ENCODE data around the gene NFASC.

The NFASC gene

DNA sequence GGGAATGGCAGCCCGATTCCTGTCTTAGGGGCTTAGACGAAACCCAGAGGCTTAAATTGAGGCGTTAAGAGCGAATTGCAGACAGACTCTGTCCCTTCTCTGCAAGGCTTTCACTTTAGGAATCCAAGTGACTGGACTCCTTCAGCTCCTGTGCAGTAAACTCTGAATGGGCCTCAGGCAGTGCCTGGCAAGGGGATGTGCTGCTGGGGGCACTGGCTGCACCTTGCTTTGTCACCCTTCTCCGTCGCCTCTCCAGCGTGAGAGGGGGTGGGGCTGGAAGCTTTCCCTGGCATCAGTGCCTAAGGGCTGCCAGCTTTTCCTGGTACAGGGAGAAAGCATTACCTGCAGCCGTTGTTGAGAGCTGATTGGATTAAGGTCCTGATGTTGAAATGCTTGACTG, 39.9 kb upstream of the NFASC start:
- TF ChIP-seq, protein P1, sequence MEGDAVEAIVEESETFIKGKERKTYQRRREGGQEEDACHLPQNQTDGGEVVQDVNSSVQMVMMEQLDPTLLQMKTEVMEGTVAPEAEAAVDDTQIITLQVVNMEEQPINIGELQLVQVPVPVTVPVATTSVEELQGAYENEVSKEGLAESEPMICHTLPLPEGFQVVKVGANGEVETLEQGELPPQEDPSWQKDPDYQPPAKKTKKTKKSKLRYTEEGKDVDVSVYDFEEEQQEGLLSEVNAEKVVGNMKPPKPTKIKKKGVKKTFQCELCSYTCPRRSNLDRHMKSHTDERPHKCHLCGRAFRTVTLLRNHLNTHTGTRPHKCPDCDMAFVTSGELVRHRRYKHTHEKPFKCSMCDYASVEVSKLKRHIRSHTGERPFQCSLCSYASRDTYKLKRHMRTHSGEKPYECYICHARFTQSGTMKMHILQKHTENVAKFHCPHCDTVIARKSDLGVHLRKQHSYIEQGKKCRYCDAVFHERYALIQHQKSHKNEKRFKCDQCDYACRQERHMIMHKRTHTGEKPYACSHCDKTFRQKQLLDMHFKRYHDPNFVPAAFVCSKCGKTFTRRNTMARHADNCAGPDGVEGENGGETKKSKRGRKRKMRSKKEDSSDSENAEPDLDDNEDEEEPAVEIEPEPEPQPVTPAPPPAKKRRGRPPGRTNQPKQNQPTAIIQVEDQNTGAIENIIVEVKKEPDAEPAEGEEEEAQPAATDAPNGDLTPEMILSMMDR (IDR thresholded peaks at IDR 0.05; ENCODE audit: insufficient read depth, low read depth, low read length, missing control alignments): no peak
- H3K4me3 ChIP-seq (ENCODE audit: low read depth, low read length): no peak overlapping the region
- no peak for DNase-seq (ENCODE audit: low read depth)

DNA sequence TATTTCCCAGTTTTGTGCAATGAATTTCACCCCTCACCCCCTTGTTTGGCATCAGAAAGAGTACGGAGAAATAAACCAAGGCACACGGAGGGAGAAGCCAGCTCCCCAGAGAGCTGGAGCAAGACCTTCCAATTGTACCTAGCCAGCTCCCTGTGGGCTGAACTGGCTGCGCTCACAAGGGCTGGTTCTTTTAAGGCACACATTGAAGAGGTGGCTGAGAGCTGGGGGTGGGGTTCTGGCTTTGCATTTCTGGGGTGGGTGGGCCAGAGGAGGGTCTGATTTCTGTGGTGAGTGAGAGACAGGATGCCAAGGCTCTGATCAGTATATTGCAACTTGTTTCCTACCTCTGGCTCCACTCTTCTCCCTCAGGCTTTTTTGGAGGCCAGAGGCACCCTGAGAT, 39.5 kb upstream of the NFASC start:
- TF ChIP-seq, protein P1 (IDR thresholded peaks at IDR 0.05; ENCODE audit: insufficient read depth, low read depth, low read length, missing control alignments): no peak

DNA sequence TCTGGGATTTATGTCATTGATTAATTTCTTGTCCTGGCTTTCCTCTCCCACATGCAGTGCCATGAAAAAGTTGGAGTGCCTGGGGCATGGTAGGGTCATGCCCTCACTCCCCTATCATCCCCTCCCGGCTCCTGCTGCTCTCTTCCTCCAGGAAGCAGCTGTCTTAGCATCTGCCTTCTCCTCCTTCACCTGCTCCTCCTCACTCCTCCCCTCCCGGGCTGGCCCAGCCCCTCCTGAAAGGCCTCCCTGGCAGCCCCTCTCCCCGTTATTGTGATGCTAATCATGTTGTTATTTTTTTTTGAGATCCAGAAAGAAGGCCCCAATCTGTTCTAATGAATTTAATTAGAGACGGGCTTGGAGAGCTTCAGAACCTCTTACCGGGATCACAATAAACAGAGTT, 36.3 kb upstream of the NFASC start:
- no peak overlapping the region for H3K4me3 ChIP-seq (ENCODE audit: low read depth, low read length)
- no peak for DNase-seq (ENCODE audit: low read depth)
- TF ChIP-seq, protein P1 (IDR thresholded peaks at IDR 0.05; ENCODE audit: insufficient read depth, low read depth, low read length, missing control alignments): no peak

More for the DNA sequence above, 39.5 kb upstream of the NFASC start:
- no peak for DNase-seq (ENCODE audit: low read depth)
- H3K4me3 ChIP-seq (ENCODE audit: low read depth, low read length): no peak overlapping the region

DNA sequence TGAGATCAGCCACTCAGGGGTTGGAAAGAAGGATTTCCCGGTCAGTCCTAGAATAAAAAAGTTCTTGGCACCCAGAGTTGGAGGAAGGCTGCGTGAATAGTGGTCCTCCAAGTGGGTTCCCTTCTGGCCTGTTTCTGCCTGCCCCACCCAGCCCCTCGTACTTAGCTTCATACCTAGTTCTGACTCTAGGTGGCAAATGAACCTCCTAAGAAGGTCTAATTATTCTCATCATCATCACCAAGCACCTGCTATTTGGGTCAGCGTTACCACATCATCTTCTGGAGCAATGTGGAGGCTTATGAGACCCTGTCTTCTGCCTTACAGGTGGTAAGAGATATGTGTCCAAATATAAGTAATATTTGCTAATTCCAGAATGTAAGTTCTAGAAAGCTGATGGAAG, 35.9 kb upstream of the NFASC start:
- DNase-seq (ENCODE audit: low read depth): no peak
- no peak overlapping the region for H3K4me3 ChIP-seq (ENCODE audit: low read depth, low read length)
- TF ChIP-seq, protein P1 (IDR thresholded peaks at IDR 0.05; ENCODE audit: insufficient read depth, low read depth, low read length, missing control alignments): no peak

DNA sequence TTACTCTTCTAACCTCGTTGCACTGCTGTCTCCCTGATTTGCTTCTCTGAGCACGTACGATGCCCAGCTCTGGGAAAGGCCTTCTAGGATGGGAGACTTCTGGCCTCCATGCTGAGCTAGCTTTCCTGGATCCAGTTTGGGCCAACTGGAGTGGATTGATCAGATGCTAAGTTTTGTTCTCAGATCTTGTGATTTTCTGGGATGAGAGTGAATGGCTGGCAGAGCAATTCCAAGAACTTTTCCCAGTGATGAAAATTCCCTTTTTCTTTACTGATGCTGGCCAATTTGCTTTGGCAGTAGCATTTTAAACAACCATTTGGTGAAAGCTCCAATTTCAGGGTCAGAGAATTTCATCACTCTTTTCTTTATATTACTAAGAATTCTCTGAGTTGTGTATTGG, 34.9 kb upstream of the NFASC start:
- no peak overlapping the region for H3K4me3 ChIP-seq (ENCODE audit: low read depth, low read length)
- no peak for DNase-seq (ENCODE audit: low read depth)
- TF ChIP-seq, protein P1 (IDR thresholded peaks at IDR 0.05; ENCODE audit: insufficient read depth, low read depth, low read length, missing control alignments): no peak

DNA sequence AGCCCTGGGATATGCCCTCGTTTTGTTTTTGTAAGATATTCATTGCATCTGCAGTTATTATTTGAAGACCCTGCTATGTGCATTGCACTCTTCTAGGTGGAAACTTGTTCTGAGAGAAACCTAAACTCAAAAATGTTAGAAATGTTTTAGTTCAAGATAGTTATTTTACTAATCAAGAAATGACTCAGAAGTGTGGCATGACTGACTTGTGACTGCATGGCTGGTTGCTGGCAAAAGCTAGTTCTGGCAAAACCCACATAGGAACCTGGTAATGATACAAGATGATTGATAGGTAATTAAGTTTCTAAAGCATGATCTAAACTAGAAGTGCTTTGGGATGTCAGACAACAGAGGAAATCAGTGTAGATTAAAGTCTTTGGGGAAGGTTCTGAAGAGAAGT, 33.8 kb upstream of the NFASC start:
- no peak overlapping the region for H3K4me3 ChIP-seq (ENCODE audit: low read depth, low read length)
- TF ChIP-seq, protein P1 (IDR thresholded peaks at IDR 0.05; ENCODE audit: insufficient read depth, low read depth, low read length, missing control alignments): no peak
- no peak for DNase-seq (ENCODE audit: low read depth)

DNA sequence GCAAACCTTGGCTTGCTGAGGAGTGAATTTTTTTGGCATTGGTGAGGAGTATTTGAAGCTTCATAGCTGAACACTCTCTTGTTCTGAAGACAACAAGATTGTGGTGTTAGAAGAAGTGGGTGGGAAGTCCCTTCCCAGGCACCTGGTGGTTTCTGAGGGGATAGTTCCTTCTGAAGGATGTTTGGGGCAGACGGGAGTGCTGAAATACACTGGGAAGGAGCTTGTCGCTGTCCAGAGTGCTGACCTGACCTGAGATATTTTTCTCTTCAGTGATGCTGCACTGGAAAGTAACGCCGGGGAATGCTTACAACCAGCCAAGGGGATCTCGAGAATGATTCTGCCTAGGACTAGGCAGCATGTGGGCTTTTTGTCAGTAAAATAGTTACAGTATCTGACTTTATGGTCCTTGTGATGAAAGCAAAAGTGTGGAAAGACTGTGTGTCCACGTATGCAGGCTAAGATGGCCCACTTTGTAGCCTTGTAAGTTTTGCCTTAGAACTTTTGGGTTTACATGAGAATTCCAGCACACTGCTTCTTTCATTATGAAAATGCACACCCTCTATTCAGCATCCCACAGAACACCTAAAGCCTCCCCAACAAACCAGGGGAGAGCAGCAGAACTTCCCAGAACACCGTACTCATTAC, 33.1 kb upstream of the NFASC start:
- no peak overlapping the region for H3K4me3 ChIP-seq (ENCODE audit: low read depth, low read length)
- peak; percentile 19 for DNase-seq (ENCODE audit: low read depth)
- TF ChIP-seq, protein P1 (IDR thresholded peaks at IDR 0.05; ENCODE audit: insufficient read depth, low read depth, low read length, missing control alignments): no peak
